GM12891 (cell line): ENCODE measurements around the gene FANCI.

Source experiments
- DNase-seq: peaks from one replicate; pipeline ENCODE4 v3.0.0; 2011; ENCODE audit warnings: low spot score; ENCODE audit not compliant: insufficient read length
- FAIRE-seq: peaks from 2 replicates; lab custom pipeline; 2011; peaks lifted over from hg19 to GRCh38; lab: Jason Lieb, UNC
- PAX5 ChIP-seq: IDR thresholded peaks from 2 replicates; pipeline ENCODE4 v1.6.1; 2011; ENCODE audit warnings: low read length, moderate library complexity, mild to moderate bottlenecking; ENCODE audit not compliant: insufficient read depth, severe bottlenecking
- POLR2A ChIP-seq: IDR thresholded peaks from 2 replicates; pipeline ENCODE4 v1.6.1; 2011; ENCODE audit warnings: low read depth, low read length, control low read depth
- POLR2AphosphoS5 ChIP-seq: IDR thresholded peaks from 2 replicates; pipeline ENCODE4 v1.6.1; 2011; ENCODE audit warnings: low read depth, low read length, control low read depth
- POU2F2 ChIP-seq: IDR thresholded peaks from 2 replicates; pipeline ENCODE4 v1.6.1; 2011; ENCODE audit warnings: low read depth, mild to moderate bottlenecking, control low read depth, low read length, moderate library complexity
- SPI1 ChIP-seq: IDR thresholded peaks from 2 replicates; pipeline ENCODE4 v1.6.1; 2011; ENCODE audit warnings: low read depth, low read length, control low read depth
- TAF1 ChIP-seq: IDR thresholded peaks from 2 replicates; pipeline ENCODE4 v1.6.1; 2011; ENCODE audit warnings: low read depth, low read length, control low read depth

Gene FANCI

DNA sequence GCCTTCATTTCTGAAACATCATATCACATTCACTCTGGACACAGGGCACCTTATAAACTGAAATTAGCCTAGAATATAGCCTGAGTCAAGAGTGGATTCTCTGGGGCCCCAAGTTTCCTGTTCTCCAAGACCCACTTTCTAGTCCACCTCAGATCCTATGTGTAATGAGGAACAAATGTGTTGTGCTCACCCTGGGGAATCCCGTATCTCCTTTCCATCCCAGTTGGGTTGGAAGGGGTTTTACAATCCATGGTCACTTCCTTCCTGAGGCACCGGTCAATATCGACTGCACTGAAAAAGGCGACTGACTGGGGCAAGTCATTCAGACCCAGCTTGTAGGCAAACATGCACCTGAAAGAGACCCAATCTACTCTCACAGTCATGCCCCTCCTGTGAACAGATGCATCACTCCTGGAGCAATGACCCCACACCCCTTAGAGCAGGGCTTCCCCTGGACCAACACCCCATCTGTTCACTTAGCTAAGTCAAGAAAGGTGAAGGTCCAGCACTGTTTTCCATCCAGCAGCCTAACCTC is 73.5 kb downstream of the FANCI start:
- DNase-seq = no peak
- TF ChIP-seq POLR2AphosphoS5 (no peak), PAX5 (no peak), TAF1 (no peak), POLR2A (no peak), POU2F2 (no peak), SPI1 (no peak)
- peak; percentile 16 for FAIRE-seq

DNA sequence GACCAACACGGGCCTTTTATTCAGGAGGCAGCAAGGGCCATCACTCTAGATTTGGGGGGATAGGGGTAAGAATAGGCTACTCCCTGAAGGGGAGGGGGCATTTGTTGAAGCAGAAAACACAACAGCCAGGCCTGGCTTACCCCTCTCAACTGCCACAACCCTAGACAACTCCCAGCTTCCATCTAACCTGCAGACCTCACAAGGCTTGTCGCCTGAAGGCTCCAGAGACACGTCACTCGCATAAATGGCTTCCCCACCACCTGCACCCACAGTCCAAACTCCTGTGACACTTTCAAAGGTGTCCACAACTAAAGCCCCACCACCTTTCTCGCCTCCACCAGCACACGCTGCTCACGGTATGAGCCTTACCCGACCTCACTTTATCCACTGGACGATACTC is 75.9 kb downstream of the FANCI start:
- TF ChIP-seq POLR2A = no peak
- TF ChIP-seq POU2F2 = no peak
- TF ChIP-seq TAF1 = no peak
- TF ChIP-seq PAX5 = no peak
- no peak for TF ChIP-seq SPI1
- no peak for TF ChIP-seq POLR2AphosphoS5
- FAIRE-seq (no peak), DNase-seq (no peak)

DNA sequence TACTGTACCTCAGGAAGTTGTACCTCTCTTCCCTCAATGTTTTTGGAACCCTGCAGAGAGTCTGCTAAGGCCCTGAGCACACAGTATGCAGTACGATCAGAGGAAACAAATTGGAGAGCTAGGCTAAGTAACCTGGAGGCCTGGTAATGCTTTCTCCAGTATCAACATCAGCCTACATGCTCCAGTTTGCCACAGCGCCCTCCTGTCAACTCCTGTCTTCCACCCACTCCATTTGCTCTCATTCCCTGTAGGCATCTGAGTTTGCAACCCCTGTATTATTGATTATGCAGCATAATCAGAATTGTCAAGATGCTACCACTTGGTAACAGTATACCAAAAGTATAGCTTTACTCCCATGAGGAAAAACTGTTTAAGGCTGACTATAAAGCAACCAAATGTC is 76.4 kb downstream of the FANCI start:
- FAIRE-seq = no peak
- no peak for DNase-seq
- TF ChIP-seq SPI1 (no peak), TAF1 (no peak), POLR2A (no peak), POU2F2 (no peak), POLR2AphosphoS5 (no peak), PAX5 (no peak)

DNA sequence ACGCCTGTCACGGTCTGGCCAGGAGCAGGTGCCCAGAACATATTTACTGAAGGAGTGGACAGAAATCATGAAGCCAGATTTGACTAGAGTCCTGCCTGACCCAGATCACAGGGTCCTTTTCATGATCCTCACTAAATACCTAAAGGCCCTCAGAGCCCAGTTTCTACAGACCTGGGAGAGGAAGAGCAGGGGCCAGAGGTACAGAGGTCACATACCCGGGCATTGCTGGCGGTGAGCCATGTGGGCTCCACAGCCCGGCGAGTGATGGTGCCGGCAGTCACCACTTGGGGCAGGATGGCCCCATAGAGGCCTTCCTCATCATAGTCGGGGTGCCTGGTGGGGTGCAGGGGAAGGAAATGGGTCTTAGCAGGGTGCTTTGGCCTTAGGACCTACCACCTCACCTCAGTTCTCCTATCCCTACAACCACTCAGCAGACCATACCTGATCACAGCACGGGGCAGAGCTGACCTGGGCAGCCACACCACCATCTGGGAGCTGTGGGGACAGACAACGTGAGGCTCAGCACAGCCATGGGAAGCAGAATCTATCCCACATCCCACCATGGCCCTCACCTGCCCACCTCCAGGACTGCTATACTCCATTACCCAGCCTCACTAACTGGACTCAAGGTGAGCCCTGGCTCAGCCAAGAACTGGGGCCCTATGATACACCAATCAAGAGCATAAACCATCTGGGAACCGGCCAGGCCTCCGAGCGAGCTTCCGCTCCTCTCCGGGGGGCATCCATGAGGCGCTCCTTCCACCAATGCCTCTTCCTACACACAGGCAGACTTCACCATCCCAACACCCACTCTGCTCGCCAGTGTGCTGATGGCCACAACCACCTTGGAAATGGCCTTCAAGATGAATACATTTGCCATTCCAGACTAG is 78.0 kb downstream of the FANCI start:
- DNase-seq = no peak
- TF ChIP-seq POLR2AphosphoS5 (no peak), TAF1 (no peak), SPI1 (no peak), PAX5 (no peak), POU2F2 (no peak), POLR2A (no peak)
- FAIRE-seq = no peak

DNA sequence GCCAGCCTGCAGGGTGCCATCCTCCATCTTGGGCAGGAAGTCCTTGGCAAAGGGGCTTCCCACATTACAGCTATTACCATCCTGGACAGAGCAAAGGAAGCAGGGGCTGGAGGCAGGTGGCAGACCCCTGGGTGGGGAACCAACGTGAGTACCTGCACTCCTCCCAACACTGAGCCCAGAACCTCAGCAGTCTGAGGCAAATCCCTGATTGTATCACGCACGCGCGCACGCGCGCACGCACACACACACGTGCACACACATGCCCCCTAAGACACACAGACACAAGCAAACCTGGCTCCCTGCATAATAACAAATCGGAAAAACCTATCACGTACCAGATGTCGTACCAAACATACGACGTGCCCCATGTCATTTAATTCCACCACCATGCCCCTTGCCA is 79.0 kb downstream of the FANCI start:
- no peak for FAIRE-seq
- TF ChIP-seq POU2F2 (no peak; the same call in 1 of the 2 replicates), POLR2AphosphoS5 (0 out of 2 replicates have a peak, but pooled peaks have one; percentile 42), POLR2A (no peak; the same call in 1 of the 2 replicates), SPI1 (no peak), TAF1 (no peak)

DNA sequence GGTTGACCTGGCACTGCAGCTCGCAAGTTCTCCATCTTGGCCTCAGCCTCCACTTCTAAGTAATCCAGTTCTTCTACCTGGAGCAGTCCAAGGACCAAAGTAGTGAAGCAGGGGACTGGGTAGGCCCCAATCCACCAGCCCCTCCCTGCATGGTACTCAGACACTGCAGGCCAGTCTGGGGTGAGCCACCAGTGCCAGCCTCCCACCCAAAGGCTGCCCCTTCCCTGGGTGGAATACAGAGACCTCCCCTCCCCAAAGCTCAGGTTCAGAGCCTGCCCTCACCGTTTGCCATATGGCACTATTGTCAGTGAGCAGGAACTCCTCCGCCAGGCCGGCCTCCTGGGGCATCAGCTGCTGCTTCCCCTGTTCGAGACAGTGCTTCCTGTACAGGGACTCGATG is 80.0 kb downstream of the FANCI start:
- FAIRE-seq = no peak
- no peak for DNase-seq
- TF ChIP-seq SPI1 (no peak), PAX5 (no peak), TAF1 (no peak), POLR2AphosphoS5 (no peak), POU2F2 (no peak), POLR2A (no peak)

More for the DNA sequence above, 79.0 kb downstream of the FANCI start:
- no peak for DNase-seq

DNA sequence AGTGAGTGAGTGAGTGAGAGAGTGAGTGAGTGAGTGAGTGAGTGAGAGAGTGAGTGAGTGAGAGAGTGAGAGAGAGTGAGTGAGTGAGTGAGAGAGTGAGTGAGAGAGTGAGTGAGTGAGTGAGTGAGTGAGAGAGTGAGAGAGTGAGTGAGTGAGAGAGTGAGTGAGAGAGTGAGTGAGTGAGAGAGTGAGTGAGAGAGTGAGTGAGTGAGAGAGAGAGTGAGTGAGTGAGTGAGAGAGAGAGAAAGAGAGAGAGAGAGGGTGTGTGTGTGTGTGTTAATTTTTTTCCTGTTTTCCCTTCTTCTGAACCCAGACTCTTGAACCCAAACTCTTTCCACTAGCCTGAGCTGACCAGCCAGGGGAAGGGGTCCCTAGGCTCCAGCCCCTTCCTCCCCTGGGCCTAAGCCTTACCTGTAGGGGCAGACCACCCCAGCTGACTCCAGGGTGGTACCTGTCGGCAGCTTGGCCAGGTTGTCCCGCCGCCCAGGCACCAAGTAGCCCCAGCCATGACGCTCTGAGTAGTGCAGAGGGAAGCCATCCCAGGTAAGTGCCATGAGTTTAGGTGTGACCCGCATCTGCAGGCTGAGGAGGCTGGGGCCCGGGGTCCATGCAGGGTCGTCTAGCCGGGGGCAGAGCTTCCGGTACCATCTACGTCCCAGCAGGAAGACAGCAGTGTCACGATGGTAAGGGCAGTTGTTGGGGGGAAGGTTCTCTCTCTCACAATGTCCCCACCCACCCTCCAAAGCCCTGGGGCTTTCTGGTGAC is 81.4 kb downstream of the FANCI start:
- TF ChIP-seq PAX5 (no peak), POLR2A (no peak), TAF1 (no peak), SPI1 (no peak), POLR2AphosphoS5 (no peak), POU2F2 (no peak)
- FAIRE-seq (no peak), DNase-seq (no peak)

DNA sequence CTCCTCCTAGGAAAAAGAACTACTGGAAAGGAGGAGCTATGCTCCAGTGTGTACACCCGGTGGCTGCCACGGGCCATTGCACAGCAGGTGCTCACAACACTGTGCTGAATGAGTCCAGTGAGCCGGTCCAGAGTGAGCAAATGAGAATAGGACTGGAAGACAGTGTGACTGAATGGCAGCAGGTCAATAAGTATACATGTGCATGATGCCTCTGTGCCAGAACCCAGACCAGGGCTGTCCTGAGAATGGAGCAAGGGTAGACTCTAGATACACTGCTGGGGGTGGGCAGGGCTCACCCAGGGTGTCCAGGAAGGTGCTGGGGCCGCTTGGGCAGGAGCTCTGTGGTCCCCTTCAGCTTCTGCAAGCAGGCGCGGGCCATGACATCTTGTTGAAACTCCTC is 82.5 kb downstream of the FANCI start:
- no peak for FAIRE-seq
- DNase-seq = no peak
- TF ChIP-seq POU2F2 (no peak), POLR2AphosphoS5 (no peak), POLR2A (no peak), SPI1 (no peak), TAF1 (no peak), PAX5 (no peak)

DNA sequence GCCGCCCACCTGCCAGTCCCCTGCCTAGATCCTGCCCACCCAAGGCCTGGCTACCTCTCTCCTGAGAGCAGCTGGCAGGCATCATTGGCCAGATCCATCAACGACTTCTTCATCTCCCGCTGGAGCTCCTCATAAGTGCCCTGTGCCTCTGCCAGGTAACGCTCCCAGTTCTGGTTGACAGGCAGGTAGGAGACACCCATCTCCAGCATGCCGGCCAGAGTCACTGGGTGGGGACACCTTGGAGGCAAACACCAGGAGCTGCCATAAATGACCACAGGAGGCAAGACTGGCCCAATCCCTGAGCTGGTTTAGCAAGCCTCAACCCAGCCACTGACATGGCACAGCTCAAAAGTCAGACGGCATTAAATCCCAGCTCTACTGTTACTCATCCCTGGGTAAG is 83.3 kb downstream of the FANCI start:
- FAIRE-seq (no peak), DNase-seq (no peak)
- TF ChIP-seq POLR2A (no peak), TAF1 (no peak), POU2F2 (no peak), PAX5 (no peak), SPI1 (no peak), POLR2AphosphoS5 (no peak)
